ENCODE data around the gene EID1. TPM values are rescaled to one million over a fixed set of nuclear protein-coding genes. Genes with fewer than 3 reads are reported as not detected.

The EID1 gene
- total and polyA plus RNA-seq, 9 donors = 151 to 256 (median 219) TPM

DNA sequence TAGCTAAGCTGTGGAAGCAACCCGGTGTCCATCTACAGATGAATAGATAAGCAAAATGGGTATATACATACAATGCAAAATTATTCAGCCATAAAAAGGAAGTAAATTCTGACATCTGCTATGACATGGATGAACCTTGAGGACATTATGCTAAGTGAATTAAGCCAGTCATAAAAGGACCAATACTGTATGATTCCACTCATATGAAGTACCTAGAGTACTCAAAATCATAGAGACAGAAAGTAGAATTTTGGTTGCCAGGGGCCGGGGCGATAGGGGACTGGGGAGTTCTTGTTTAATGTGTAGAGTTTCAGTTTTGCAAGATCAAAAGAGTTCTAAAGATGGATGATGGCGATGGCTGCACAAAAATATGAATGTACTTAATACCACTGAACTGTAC, 10.3 kb downstream of the EID1 start:
- Histone ChIP-seq H3K4me1 (ENCODE audit: insufficient read depth) (no peaks in the 10 kb centered on the region), H3K9me3 (no peaks in the 10 kb centered on the region), H3K4me3 (no peak overlapping the region), H3K36me3 (no peaks in the 10 kb centered on the region), H3K27me3 (no peaks in the 10 kb centered on the region), H3K27ac (no peak overlapping the region)
- no peak for TF ChIP-seq EP300 (IDR thresholded peaks at IDR 0.05)
- TF ChIP-seq, protein P1, sequence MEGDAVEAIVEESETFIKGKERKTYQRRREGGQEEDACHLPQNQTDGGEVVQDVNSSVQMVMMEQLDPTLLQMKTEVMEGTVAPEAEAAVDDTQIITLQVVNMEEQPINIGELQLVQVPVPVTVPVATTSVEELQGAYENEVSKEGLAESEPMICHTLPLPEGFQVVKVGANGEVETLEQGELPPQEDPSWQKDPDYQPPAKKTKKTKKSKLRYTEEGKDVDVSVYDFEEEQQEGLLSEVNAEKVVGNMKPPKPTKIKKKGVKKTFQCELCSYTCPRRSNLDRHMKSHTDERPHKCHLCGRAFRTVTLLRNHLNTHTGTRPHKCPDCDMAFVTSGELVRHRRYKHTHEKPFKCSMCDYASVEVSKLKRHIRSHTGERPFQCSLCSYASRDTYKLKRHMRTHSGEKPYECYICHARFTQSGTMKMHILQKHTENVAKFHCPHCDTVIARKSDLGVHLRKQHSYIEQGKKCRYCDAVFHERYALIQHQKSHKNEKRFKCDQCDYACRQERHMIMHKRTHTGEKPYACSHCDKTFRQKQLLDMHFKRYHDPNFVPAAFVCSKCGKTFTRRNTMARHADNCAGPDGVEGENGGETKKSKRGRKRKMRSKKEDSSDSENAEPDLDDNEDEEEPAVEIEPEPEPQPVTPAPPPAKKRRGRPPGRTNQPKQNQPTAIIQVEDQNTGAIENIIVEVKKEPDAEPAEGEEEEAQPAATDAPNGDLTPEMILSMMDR (IDR thresholded peaks at IDR 0.05) = no peak
- TF ChIP-seq POLR2A (IDR thresholded peaks at IDR 0.05) = no peak
- intact Hi-C loops (cut with DNase I) = no loop called here
- DNase-seq = no peak
- WGBS, 3 donors = 87 to 92% (median 90%) methylated on average over 4 of the region's 4 CpGs

DNA sequence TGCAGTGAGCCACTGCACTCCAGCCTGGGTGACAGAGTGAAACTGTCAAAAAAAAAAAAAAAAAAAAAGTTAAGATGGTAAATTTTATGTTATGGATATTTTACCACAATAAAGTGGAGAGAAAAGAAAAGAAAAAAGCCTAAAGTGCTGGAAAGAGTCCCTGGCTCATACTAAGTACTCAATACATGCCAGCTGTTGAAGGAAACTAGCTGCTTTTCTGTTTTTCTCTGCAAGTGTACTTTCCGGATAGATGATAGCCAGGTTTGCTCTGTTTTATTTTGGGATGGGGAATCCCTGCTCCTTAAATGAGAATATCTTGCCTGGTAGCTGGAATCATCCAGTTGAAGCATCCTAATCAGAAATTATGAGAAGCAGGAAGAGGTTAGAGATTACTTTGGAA, 10.9 kb downstream of the EID1 start:
- H3K9me3 ChIP-seq = no peaks in the 10 kb centered on the region
- H3K4me1 ChIP-seq (ENCODE audit: insufficient read depth) = no peaks in the 10 kb centered on the region
- TF ChIP-seq EP300 (IDR thresholded peaks at IDR 0.05) (no peak), POLR2A (IDR thresholded peaks at IDR 0.05) (no peak)
- TF ChIP-seq, protein P1 (IDR thresholded peaks at IDR 0.05) = no peak
- WGBS, 3 donors = 6 to 16% (median 8%) methylated on average over 1 of the region's 1 CpG
- no peak for DNase-seq
- no peaks in the 10 kb centered on the region for H3K36me3 ChIP-seq
- H3K27me3 ChIP-seq = no peaks in the 10 kb centered on the region
- intact Hi-C loops (cut with DNase I) = no loop called here
- no peak overlapping the region for H3K4me3 ChIP-seq
- H3K27ac ChIP-seq = no peak overlapping the region

DNA sequence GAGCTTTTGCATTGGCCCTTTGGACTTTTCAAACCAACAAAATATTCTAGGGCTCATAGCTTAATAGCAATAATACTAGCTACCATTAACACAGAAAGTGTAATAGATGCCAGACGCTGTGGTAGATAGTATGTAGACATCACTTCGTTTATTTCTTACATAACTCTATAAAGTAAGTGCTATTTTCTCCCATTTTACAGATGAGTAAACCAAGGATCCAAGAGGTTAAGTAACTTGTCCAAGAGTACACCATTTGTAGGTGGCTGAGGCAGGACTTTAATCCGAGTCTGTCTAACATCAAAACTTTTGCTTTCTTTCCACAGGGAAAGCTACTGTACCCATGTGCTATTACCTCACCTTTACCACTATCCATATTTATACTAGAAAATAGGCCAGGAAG, 12.0 kb downstream of the EID1 start:
- intact Hi-C loops (cut with DNase I) = no loop called here
- 90 to 95% (median 90%) methylated on average over 3 of the region's 3 CpGs for WGBS, 3 donors
- no peak overlapping the region for H3K27ac ChIP-seq

DNA sequence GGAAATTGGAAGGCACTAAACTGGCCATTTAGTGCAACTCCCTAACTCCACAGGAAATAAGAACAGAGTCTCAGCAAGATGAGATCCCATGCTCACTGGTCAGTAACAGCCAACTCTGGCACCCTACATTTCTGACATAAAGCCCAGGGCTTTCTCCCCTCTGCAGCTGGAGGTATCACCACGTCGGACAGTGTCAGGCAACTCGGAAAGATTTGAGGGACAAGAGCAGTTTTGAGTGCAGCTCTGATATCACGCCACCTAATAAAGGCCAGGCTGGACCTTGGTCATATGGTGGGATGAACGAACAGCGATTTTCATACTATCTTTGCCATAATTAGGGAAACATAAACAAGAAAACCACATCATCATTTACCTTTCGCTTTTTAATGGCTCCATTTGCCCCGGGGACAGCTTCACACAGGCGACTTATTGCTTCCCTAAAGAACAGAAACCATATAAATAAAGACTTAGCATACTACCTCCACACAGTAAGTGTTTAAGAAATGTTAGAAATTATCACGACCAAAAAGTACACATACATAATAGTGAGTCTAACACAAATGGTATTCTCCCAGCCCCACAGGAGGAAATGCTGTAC, 12.5 kb downstream of the EID1 start:
- Histone ChIP-seq H3K36me3 (no peaks in the 10 kb centered on the region), H3K27ac (no peak overlapping the region), H3K27me3 (no peaks in the 10 kb centered on the region), H3K9me3 (no peaks in the 10 kb centered on the region), H3K4me3 (no peak overlapping the region), H3K4me1 (ENCODE audit: insufficient read depth) (no peaks in the 10 kb centered on the region)
- no peak for DNase-seq
- intact Hi-C loops (cut with DNase I) = no loop called here
- TF ChIP-seq, protein P1 (IDR thresholded peaks at IDR 0.05) = no peak
- no peak for TF ChIP-seq POLR2A (IDR thresholded peaks at IDR 0.05)
- TF ChIP-seq EP300 (IDR thresholded peaks at IDR 0.05) = no peak
- WGBS, 3 donors = 73 to 86% (median 76%) methylated on average over 10 of the region's 10 CpGs

More for the DNA sequence above, 12.0 kb downstream of the EID1 start:
- Histone ChIP-seq H3K9me3 (no peaks in the 10 kb centered on the region), H3K27me3 (no peaks in the 10 kb centered on the region), H3K4me3 (no peak overlapping the region), H3K36me3 (no peaks in the 10 kb centered on the region), H3K4me1 (ENCODE audit: insufficient read depth) (no peaks in the 10 kb centered on the region)
- no peak for DNase-seq
- no peak for TF ChIP-seq POLR2A (IDR thresholded peaks at IDR 0.05)
- TF ChIP-seq, protein P1 (IDR thresholded peaks at IDR 0.05) = no peak
- no peak for TF ChIP-seq EP300 (IDR thresholded peaks at IDR 0.05)
